ENCODE measurements around the gene ZPR1.
"Not testable (repeated sequence)": the region's sequence is repeated elsewhere in the genome, so short reads cannot be mapped to it uniquely, and the experiment has no call there.

The ZPR1 gene

GRCh38 chr11:116823031-116823843 lies 35.4 kb upstream of the ZPR1 start, which contains the start of gene APOA4:
TSS of gene APOA4 (minus strand) at chr11:116823304. CDS start at chr11:116823191, 113 bp downstream.
- DNase-seq = no peak

DNA sequence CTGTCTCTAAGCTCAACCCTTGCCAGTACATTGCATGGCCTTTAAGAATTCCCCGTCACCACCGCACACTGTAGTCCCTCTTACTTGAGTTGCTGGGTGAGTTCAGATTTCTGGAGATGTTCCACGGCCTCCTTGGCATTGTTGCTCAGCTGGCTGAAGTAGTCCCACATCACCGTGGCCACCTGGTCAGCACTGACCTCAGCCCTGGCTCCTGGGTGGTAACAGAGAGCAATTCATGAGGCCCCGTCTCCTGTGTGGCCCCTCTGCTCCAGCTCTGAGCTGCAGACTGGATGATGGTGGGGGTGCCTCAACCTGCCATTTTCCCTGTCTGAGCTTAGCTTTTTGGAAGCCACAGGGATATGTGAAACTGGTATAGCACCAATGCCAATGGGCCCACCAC lies 34.8 kb upstream of the ZPR1 start:
- no peak for DNase-seq

DNA sequence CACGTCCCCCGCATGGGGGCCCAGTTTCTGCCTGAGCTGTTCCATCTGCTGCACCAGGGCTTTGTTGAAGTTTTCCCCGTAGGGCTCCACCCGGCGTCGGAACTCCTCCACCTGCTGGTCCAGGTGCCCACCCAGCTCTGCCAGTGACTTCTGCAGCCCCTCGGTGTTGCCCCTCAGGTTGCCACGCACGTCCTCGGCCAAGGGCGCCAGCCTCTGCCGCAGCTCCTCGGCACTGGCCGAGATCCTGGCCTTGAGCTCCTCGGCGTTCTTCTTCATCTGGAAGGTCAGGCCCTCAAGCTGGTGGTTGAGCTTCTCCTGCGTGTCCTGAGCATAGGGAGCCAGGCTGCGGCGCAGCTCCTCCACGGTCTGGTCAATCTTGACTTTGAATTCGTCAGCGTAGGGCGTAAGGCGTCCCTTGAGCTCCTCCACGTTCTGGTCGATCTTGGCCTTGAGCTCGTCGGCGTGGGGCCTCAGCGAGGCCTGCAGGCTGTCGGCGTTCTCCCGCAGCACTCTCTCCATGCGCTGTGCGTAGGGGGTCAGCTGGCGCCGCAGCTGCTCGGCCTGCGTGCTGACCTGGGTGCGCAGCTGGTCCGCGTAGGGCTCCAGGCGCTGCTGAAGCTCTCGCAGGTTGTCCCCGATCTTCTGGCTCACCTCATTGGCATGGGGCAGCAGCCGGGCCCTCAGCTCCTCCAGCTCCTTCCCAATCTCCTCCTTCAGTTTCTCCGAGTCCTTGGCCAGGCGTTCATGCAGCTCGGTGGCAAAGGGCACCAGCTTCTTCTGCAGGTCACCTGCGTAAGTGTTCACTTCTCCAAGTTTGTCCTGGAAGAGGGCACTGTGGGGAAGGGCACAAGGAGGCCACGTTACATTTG lies 33.5 kb upstream of the ZPR1 start:
- DNase-seq = no peak

DNA sequence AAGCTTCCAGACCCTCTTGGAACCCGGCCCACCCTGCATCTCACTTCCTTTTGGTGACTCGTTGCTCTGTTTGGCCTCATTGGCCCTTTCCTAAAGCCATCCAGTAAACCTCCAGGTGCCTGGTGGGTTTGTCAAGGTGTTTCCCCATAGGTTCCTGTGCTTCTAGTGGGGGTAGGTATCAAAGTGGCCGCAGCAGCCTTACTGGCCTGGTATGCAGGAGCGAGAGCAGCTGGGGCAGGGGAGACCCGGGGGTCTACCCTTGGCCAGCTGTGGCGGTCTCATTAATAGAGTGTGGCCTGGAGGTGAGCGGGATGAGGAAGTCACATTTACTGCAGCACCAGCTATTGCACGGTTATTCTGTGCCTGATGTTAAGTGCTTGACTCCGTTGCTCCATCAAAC lies 31.2 kb upstream of the ZPR1 start:
- DNase-seq = no peak

- DNase-seq = no peak
Measured at GRCh38 chr11:116814502-116814901, 26.7 kb upstream of the ZPR1 start.

DNA sequence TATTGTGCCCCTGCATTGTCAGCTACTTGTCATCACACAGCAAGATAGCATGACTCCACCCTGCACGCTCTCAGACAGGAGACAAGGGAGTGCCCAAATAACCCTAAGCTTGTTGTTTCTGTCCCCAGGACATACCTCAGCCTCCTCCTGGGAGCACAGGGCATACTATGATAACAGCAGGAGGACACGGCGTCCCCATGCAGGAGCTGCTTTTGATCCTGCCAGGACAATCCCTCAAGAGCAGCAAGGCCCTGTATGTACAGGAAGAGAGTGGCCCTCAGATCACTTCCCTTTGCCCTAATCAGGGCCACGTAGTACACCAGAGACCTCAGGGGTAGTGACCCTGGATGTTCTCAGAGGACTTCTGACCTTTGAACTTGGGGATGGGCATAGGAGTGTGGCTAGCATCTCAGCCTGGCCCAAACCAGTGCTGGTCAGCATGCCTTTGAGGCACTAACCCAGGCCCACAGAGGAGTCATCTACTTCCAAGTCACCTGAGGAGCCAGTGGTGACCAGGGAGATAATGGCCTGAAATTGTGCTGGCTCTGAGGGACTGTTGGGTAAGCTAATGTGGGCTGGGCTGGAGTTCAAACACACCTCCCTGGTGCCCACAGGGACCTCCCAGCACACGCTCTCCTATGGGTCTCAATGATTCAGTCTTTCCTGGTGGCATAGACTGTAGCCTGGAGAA lies 26.1 kb upstream of the ZPR1 start:
- no peak for DNase-seq

- DNase-seq = no peak
Measured at GRCh38 chr11:116813170-116813569, 25.3 kb upstream of the ZPR1 start.

DNA sequence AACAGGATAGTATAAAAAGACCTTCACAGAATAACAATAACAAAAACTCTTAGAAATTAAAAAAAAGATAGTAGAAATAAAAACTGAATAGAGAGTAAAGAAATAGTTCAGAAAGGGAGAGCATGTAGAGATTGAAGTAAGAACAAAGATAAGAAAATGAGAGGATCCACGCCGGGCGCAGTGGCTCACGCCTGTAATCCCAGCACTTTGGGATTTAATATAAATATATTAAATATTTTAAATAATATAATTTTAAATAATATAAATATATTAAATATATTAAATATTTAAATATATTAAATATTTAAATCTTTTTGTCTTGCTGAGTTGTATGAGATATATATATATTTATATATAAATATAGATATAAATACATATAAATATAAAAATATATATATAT lies 24.3 kb upstream of the ZPR1 start:
- DNase-seq = no peak

DNA sequence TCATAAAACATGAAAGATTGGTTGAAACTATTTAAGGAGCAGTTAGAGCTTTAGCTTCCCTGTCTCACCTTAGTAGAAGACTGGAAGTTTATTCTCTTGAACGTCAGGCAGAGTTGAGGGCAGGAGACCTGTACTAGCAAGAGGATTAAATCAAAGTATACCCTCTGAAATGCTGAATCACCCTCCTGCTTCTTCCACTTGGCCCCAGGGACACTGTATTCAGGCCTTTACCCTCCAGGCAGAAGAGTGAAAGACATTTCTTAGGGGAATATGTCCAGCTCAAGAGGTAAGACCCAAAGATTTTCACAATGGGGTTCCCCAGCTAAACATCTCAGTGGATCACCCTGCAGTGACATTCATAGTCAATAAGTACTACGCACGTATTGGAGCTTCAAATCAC lies 23.4 kb upstream of the ZPR1 start:
- DNase-seq = no peak

- DNase-seq = no peak
Measured at GRCh38 chr11:116808262-116809175, 20.7 kb upstream of the ZPR1 start.

DNA sequence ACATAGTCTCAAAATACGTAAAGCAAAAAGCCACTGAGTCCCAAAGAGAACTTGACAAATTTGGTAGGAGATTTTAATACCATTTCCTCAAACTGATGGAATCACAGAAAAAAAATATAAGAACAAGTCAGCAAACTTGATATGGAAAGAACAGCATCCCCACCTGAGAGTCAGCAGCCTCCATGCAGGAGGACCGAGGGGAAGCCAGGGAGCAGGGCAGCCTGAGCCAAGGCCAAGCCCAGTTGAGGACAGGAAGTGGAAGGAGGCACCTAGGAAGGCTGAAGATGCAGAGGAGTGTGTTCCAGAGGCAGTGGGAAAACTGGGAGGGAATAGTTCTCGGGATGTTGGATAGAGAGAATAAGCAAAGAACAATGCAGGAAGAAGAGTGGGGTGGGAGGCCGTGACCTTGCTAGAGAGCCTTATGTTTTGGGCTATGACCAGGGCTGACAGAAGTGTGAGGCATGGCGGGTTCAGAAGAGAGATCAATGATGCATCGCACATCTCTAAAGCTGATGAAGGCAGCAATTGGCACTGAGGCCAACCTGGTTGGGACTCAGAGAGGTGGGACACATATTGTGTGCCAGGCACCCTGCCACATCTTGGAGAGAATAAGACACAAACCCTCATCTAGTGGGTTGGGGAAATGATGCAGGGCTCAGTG lies 19.9 kb upstream of the ZPR1 start:
- DNase-seq = no peak

DNA sequence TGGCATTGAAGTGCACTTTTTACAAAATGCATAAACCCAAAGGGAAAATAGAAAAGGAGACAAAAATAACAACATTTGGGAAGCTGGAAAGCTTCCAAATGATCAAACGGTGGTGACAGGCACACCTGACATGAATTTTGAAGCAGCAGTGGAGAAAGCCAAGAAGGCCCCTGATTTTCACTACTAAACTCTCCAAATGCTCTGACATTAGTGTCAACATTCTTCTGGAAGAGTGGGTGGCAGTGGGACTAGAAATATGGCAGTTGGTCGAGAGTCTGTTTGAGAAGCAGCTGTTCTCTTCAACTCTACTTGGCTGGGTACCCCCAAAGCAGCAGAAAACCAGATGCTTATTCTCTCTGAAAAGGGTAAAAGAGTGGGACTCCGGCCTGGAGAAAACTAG lies 16.2 kb upstream of the ZPR1 start:
- no peak for DNase-seq

GRCh38 chr11:116801662-116802061 lies 13.8 kb upstream of the ZPR1 start:
- DNase-seq = not testable (repeated sequence)

GRCh38 chr11:116800610-116801009 lies 12.8 kb upstream of the ZPR1 start:
- DNase-seq = no peak

GRCh38 chr11:116798368-116798767 lies 10.5 kb upstream of the ZPR1 start:
- no peak for DNase-seq

DNA sequence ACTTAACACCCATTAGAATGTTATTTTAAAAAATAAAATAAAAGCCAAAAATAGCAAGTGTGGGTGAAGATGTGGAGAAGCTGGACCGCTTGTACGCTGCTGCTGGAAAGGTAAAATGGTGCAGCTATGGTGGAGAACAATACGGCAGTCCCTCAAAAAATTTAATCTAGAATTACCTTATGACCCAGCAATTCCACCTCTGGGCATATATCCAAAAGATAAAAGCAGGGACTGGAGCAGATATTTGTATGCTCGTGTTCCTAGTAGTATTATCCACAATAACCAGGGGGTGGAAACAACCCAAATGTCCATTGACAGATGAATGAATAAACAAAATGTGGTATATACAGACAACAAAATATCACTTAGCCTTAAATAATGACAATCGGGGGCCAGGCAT lies 10.0 kb upstream of the ZPR1 start:
- DNase-seq = no peak

GRCh38 chr11:116796548-116796947 lies 8.7 kb upstream of the ZPR1 start:
- DNase-seq = no peak

DNA sequence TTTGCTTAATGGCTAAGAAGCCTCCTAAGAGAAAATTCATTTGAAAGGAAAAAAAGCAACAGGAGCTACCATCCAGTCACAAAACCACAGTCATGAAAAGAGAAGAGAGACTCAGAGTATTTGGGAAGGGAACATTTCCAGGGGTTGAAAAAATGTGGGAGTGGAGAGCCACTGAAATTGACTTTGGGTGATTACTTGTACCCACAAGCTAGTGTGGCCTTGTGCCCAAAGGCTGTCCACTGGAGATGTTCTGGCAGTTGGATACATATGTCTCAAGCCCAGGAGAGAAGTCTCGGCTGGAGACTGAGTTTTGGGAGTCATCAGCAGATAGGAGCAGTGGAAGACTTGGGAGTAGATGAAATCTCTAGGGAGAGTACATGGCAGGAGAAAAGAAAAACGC lies 7.0 kb upstream of the ZPR1 start:
- no peak for DNase-seq

- peak; percentile 32 for DNase-seq
Measured at GRCh38 chr11:116793772-116794097, 5.9 kb upstream of the ZPR1 start.

DNA sequence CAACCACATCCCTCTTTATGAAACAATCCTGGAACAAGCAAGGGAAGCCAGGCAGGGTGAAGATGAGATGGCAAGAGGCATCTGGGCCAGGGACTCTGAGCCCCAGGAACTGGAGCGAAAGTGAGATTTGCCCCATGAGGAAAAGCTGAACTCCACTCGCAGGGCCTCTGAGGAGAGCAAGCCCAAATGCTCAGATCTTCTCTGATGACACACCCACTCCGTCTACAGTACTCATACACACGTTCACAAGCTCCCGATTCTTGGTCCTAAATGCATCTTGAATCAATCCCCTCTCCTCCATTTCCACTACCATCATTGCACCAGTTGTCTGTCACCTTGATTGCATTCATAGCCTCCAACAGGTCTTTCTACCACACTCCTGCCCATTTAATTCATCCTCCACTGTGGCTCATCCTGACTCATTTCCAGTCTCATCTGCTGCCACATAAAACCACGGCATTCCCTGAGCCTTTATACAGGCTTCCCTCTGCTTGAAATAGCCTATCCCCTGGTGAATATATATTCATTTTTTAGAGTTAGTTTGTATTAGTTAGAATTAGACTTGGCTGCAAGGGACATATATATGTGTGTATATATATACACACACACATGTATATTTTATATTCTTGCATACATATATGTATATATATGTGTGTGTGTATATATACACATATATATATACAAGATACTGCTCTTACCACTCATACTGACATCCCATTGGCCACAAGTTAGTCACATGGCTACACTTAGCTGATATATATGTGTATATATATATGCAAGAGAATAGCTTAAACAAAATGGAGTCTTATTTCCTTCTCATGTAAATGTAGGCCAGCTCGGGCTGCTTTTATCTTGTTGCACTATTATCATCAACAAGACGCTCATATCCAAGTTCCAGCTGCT lies 5.3 kb upstream of the ZPR1 start:
- no peak for DNase-seq

Measured in NCI-H69 (cell line).